GM20000 (cell line): ENCODE results near the gene VSIG10L.

ENCODE experiments used
- DNase-seq: peaks from one replicate; pipeline ENCODE4 v3.0.0; 2012; ENCODE audit warnings: low spot score
- CTCF ChIP-seq: IDR thresholded peaks from 2 replicates; pipeline ENCODE4 v1.5.1; 2012; ENCODE audit warnings: mild to moderate bottlenecking, control low read depth; ENCODE audit errors: extremely low read depth, missing control alignments

The VSIG10L gene

GRCh38 chr19:51377422-51377821, 35.5 kb upstream of the VSIG10L start:
- no peak for DNase-seq
- no peak for TF ChIP-seq CTCF

GRCh38 chr19:51375504-51376221, 33.7 kb upstream of the VSIG10L start:
- TF ChIP-seq CTCF, result no peak

GRCh38 chr19:51372649-51373504, 30.9 kb upstream of the VSIG10L start, which contains the start of gene NKG7:
TSS of gene NKG7 (minus strand) at chr19:51372654. CDS start at chr19:51372535, 119 bp downstream.
- DNase-seq, result peak; percentile 71
- no peak for TF ChIP-seq CTCF

More at GRCh38 chr19:51375504-51376221, 33.7 kb upstream of the VSIG10L start:
- no peak for DNase-seq

GRCh38 chr19:51372021-51372648, 30.2 kb upstream of the VSIG10L start:
- no peak for DNase-seq
- no peak for TF ChIP-seq CTCF

- DNase-seq, result no peak
- TF ChIP-seq CTCF, result no peak
Observed at GRCh38 chr19:51371186-51371690, 29.3 kb upstream of the VSIG10L start.

GRCh38 chr19:51370230-51370629, 28.3 kb upstream of the VSIG10L start:
- no peak for DNase-seq
- TF ChIP-seq CTCF, result no peak
